GM10248 (cell line): ENCODE results near the gene TEX38.

Source experiments
- CTCF ChIA-PET: fragments of 300-600 bp; sonication (Branson Sonifier 250); formaldehyde crosslinking; extraction: SDS; loops from one replicate; lab custom pipeline; 2021; ENCODE audit warnings: antibody characterized with exemption; lab: Yijun Ruan, JAX
- POLR2A ChIA-PET: fragments of 350-650 bp; sonication (Branson Sonifier 250); formaldehyde crosslinking; extraction: SDS; loops from one replicate; lab custom pipeline; 2020; ENCODE audit warnings: antibody characterized with exemption; lab: Yijun Ruan, JAX
- DNase-seq: peaks from one replicate; pipeline ENCODE4 v3.0.0; 2012; ENCODE audit errors: extremely low spot score
- TF ChIP-seq, protein P1 (sequence below): IDR thresholded peaks from 2 replicates; pipeline ENCODE4 v1.5.1; 2012; ENCODE audit warnings: mild to moderate bottlenecking, low read depth; ENCODE audit errors: extremely low read depth, missing control alignments, control extremely low read depth

TEX38 gene

DNA sequence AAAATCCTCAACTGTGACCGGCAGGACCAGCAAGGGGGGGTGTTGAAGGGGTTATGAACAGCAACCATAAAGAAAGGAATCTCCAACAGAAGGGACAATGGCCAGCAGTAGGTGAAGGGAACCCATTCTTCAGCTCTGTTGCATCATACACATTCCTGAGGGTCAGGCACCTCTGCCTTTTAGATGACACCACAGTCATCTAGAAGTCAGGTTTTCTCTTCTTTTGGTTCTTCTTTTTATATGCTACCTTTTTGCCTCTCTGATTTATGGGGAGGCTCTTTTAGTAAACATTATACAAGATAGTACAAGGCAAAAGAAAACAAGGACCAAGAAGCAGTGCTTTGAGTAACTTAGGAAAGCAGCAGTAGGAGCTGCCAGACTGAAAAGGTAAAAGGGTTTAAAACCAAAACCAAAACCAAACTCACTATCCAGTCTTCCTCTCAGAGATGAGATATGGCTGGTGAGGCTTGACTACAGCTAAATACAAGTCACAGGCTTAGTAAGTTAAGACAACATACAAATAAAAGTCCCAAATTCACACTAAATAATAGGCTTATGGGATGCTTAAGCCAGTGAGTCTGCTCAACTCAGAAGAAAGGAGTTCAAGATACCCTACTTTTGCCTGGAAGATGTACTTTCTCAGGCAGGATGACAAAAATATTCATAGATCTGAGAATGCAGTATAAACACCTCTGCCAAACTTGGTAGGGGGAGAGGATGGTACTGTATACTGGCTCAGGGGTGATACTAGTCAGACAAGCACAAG is 4.1 kb downstream of the TEX38 start:
- CTCF ChIA-PET, result interaction anchor here (1.1 to 3.2 kb wide), 4 partner anchors 9 to 49 kb away, joined by 3 to 10 read pairs (median 6); no protein-coding TSS in a partner anchor
- TF ChIP-seq, protein P1, sequence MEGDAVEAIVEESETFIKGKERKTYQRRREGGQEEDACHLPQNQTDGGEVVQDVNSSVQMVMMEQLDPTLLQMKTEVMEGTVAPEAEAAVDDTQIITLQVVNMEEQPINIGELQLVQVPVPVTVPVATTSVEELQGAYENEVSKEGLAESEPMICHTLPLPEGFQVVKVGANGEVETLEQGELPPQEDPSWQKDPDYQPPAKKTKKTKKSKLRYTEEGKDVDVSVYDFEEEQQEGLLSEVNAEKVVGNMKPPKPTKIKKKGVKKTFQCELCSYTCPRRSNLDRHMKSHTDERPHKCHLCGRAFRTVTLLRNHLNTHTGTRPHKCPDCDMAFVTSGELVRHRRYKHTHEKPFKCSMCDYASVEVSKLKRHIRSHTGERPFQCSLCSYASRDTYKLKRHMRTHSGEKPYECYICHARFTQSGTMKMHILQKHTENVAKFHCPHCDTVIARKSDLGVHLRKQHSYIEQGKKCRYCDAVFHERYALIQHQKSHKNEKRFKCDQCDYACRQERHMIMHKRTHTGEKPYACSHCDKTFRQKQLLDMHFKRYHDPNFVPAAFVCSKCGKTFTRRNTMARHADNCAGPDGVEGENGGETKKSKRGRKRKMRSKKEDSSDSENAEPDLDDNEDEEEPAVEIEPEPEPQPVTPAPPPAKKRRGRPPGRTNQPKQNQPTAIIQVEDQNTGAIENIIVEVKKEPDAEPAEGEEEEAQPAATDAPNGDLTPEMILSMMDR, result no peak
- DNase-seq, result peak; percentile 38
- POLR2A ChIA-PET, result no interaction called here

- no peak for DNase-seq
- TF ChIP-seq, protein P1, result no peak
- CTCF ChIA-PET, result interaction anchor here (1.4 to 3.8 kb wide), 6 partner anchors 8 to 49 kb away, joined by 3 to 18 read pairs (median 9); partner anchors contain the start of gene ATPAF1
- POLR2A ChIA-PET, result no interaction called here
These were observed 4.9 kb downstream of the TEX38 start for GRCh38 chr1:46676531-46676930.

- CTCF ChIA-PET, result interaction anchor here (1.0 to 3.8 kb wide), 7 partner anchors 9 to 48 kb away, joined by 3 to 18 read pairs (median 6); partner anchors contain the start of gene ATPAF1
- DNase-seq, result no peak
- POLR2A ChIA-PET, result no interaction called here
- TF ChIP-seq, protein P1, result no peak
These were observed 5.7 kb downstream of the TEX38 start for GRCh38 chr1:46677339-46677738.

DNA sequence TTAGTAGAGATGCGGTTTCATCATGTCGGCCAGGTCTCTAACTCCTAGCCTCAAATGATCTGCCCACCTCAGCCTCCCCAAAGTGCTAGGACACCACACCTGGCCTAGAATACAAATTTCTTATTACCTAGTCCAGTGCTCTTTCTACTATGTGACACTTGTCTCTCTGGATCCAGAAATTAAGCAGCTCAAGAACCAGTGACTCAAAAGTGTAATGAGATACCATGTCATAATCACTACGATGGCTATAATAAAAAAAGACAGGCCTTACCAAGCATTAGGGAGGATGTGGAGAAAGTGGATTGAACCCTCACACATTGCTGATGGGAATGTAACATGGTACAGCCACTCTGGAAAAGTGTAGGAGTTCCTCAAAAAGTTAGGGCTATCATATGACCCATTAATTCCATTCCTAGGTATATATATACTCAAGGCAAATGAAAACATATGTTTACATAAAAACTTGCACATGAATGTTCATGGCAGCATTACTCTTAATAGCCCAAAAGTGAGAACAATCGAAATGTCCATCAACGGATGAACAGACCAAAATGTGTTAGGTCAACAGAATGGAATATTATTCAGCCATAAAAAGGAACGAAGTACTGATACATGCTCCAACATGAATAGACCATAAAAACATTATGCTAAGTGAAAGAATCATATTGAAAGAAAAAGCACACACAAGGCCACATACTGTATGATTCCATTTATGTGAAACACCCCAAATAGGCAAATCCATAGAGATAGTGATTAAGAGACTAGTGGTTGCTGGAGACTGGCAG is 8.3 kb downstream of the TEX38 start:
- POLR2A ChIA-PET, result no interaction called here
- TF ChIP-seq, protein P1, result no peak
- DNase-seq, result no peak
- CTCF ChIA-PET, result interaction anchor here (1.4 to 3.8 kb wide), 2 partner anchors 12 to 34 kb away, joined by 3 to 18 read pairs; partner anchors contain the start of gene ATPAF1

GRCh38 chr1:46681333-46682034 is 9.8 kb downstream of the TEX38 start:
- no peak for DNase-seq
- TF ChIP-seq, protein P1, result no peak
- ChIA-PET CTCF (interaction anchor here (0.7 to 1.6 kb wide), 5 partner anchors 14 to 142 kb away, joined by 3 read pairs; no protein-coding TSS in a partner anchor), POLR2A (interaction anchor here (0.6 kb wide), 1 partner anchor 74 kb away, joined by 3 read pairs; no protein-coding TSS in a partner anchor)

GRCh38 chr1:46682064-46682463 is 10.4 kb downstream of the TEX38 start:
- ChIA-PET POLR2A (no interaction called here), CTCF (interaction anchor here (1.2 to 1.6 kb wide), 3 partner anchors 15 to 30 kb away, joined by 3 read pairs; no protein-coding TSS in a partner anchor)
- TF ChIP-seq, protein P1, result no peak
- DNase-seq, result no peak
